RWPE2 (cell line): ENCODE measurements around the gene STX8.

Experiments used
- ATAC-seq: fragments of 200-7000 bp; cut with Tn5 transposase; 3 replicates; pipeline ENCODE4 v1.9.1; 2021; ENCODE audit warnings: low read depth
- DNase-seq: peaks from one replicate; pipeline ENCODE4 v3.0.0-alpha.2; 2020; ENCODE audit warnings: low spot score
- H3K27ac ChIP-seq: fragments of 450-650 bp; 2 replicates; pipeline ENCODE4 v1.5.1; 2017; ENCODE audit warnings: mild to moderate bottlenecking; ENCODE audit not compliant: poor library complexity, severe bottlenecking
- H3K27me3 ChIP-seq: fragments of 250-450 bp; sonication (Bioruptor Pico); 2 replicates; pipeline ENCODE4 v1.5.1; 2021; ENCODE audit warnings: mild to moderate bottlenecking, moderate library complexity; ENCODE audit not compliant: insufficient read depth, poor library complexity, severe bottlenecking
- H3K36me3 ChIP-seq: fragments of 250-450 bp; sonication (Bioruptor Pico); 2 replicates; pipeline ENCODE4 v1.5.1; 2020; ENCODE audit warnings: low read depth, mild to moderate bottlenecking, moderate library complexity
- H3K4me1 ChIP-seq: fragments of 250-450 bp; sonication (Bioruptor Pico); 2 replicates; pipeline ENCODE4 v1.5.1; 2021; ENCODE audit warnings: mild to moderate bottlenecking, moderate library complexity; ENCODE audit not compliant: insufficient read depth, poor library complexity, severe bottlenecking
- H3K4me3 ChIP-seq: fragments of 250-450 bp; sonication (Bioruptor Pico); 2 replicates; pipeline ENCODE4 v1.5.1; 2021; ENCODE audit warnings: mild to moderate bottlenecking, moderate library complexity; ENCODE audit not compliant: severe bottlenecking
- H3K9me3 ChIP-seq: fragments of 250-450 bp; sonication (Bioruptor Pico); 2 replicates; pipeline ENCODE4 v1.5.1; 2021; ENCODE audit warnings: mild to moderate bottlenecking, moderate library complexity; ENCODE audit not compliant: severe bottlenecking
- TF ChIP-seq, protein P1 (sequence below): fragments of 450-650 bp; IDR thresholded peaks from one replicate; pipeline ENCODE4 v1.5.1; 2017; ENCODE audit warnings: mild to moderate bottlenecking, moderate library complexity; ENCODE audit not compliant: poor library complexity, severe bottlenecking

STX8 gene

DNA sequence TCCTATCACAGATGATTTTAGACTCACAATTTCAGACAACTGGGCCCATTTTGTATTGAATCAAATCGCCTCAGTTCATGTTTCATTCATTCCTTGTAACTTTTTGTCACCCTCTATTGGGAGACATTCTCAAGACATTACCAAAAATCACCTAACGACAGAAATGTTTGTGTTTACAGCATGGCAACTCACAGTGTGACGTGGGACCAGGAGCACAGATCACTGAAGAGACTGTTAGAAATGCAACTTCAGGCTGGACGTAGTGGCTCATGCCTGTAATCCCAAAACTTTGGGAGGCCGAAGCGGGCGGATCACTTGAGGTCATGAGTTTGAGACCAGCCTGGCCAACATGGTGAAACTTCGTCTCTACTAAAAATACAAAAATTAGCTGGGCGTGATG, 304.7 kb downstream of the STX8 start:
- ATAC-seq = no peak
- Histone ChIP-seq H3K4me3 (no peak overlapping the region), H3K36me3 (no peaks in the 10 kb centered on the region), H3K4me1 (no peaks in the 10 kb centered on the region), H3K9me3 (no peaks in the 10 kb centered on the region), H3K27ac (no peak overlapping the region), H3K27me3 (no peaks in the 10 kb centered on the region)
- DNase-seq = no peak
- TF ChIP-seq, protein P1, sequence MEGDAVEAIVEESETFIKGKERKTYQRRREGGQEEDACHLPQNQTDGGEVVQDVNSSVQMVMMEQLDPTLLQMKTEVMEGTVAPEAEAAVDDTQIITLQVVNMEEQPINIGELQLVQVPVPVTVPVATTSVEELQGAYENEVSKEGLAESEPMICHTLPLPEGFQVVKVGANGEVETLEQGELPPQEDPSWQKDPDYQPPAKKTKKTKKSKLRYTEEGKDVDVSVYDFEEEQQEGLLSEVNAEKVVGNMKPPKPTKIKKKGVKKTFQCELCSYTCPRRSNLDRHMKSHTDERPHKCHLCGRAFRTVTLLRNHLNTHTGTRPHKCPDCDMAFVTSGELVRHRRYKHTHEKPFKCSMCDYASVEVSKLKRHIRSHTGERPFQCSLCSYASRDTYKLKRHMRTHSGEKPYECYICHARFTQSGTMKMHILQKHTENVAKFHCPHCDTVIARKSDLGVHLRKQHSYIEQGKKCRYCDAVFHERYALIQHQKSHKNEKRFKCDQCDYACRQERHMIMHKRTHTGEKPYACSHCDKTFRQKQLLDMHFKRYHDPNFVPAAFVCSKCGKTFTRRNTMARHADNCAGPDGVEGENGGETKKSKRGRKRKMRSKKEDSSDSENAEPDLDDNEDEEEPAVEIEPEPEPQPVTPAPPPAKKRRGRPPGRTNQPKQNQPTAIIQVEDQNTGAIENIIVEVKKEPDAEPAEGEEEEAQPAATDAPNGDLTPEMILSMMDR = no peak

GRCh38 chr17:9269350-9270035, 306.1 kb downstream of the STX8 start:
- H3K4me1 ChIP-seq = no peaks in the 10 kb centered on the region
- DNase-seq (no peak), ATAC-seq (no peak)
- H3K36me3 ChIP-seq = no peaks in the 10 kb centered on the region
- H3K9me3 ChIP-seq = no peaks in the 10 kb centered on the region
- no peaks in the 10 kb centered on the region for H3K27me3 ChIP-seq
- no peak overlapping the region for H3K4me3 ChIP-seq
- TF ChIP-seq, protein P1 = no peak
- no peak overlapping the region for H3K27ac ChIP-seq

DNA sequence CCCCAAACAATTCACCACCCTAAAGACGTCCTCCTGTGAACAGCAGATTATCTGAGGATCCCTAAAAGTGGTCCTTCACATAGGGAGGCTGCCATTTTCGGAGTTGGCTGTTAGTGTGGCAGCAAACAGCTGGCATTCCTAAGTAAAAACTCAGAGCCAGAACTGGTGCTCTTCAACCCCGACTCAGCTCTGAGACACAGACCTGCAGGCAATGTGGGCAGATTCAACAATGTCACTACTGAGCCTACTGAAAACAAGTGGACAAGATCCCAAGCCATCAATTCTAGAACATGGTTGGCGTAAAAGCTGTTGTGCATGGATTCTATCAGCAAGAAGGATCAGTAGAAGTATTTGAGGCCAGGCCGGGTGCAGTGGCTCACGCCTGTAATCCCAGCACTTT, 307.1 kb downstream of the STX8 start:
- no peak overlapping the region for H3K27ac ChIP-seq
- no peak overlapping the region for H3K4me3 ChIP-seq
- no peak for DNase-seq
- no peaks in the 10 kb centered on the region for H3K27me3 ChIP-seq
- no peaks in the 10 kb centered on the region for H3K4me1 ChIP-seq
- no peaks in the 10 kb centered on the region for H3K9me3 ChIP-seq
- H3K36me3 ChIP-seq = no peaks in the 10 kb centered on the region
- no peak for ATAC-seq
- TF ChIP-seq, protein P1 = no peak

- ATAC-seq = no peak
- H3K9me3 ChIP-seq = no peaks in the 10 kb centered on the region
- H3K27ac ChIP-seq = no peak overlapping the region
- H3K36me3 ChIP-seq = no peaks in the 10 kb centered on the region
- TF ChIP-seq, protein P1 = no peak
- no peak for DNase-seq
- no peaks in the 10 kb centered on the region for H3K4me1 ChIP-seq
- H3K27me3 ChIP-seq = no peaks in the 10 kb centered on the region
- H3K4me3 ChIP-seq = no peak overlapping the region
Observed at GRCh38 chr17:9266697-9267117, 308.9 kb downstream of the STX8 start.

DNA sequence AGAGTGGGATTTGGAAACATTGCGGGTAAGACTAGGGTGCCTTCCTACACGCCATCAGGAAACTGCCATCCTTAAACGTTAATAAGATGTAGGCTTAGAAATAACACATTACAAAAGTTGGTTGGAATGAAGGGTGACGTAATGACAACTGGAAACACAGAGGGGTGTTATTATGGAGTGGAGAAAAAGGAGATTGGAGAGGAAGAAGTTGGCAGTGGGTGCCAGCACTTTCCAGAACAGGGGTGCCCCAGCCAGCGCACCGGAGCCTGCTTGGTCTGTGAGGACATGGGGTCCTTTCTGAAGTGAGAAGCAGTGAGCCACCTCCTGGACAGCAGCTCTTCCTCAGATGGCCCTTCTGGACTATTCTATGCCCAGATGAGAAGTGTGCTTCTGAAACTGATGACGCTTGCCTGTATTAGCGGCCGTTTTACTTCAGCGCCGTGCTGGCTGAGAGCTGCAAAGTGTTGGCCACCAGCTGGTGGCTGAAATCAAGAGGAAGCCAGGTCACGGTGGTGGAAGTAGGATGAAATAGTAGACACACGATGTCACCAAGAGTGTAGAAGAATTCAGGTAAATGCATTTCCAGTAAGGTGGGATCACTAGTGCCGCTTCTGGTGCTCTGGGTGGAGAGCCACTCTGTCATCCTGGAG, 309.5 kb downstream of the STX8 start:
- TF ChIP-seq, protein P1 = no peak
- ATAC-seq = no peak
- no peaks in the 10 kb centered on the region for H3K9me3 ChIP-seq
- no peaks in the 10 kb centered on the region for H3K36me3 ChIP-seq
- H3K4me3 ChIP-seq = no peak overlapping the region
- no peaks in the 10 kb centered on the region for H3K4me1 ChIP-seq
- H3K27ac ChIP-seq = no peak overlapping the region
- no peak for DNase-seq
- no peaks in the 10 kb centered on the region for H3K27me3 ChIP-seq
